OCI-LY3 (cell line): ENCODE measurements around the gene ERBIN.

ENCODE experiments used
- H2AFZ ChIP-seq: fragments of 200-600, 300-600 bp; shearing (Covaris generic); 2 replicates; pipeline ENCODE4 v1.6.0; 2014; ENCODE audit warnings: antibody characterized with exemption, low read depth, low read length
- H3K27ac ChIP-seq: fragments of 200-600, 300-600 bp; sonication (generic); 2 replicates; pipeline ENCODE4 v1.5.1; 2014; ENCODE audit warnings: mild to moderate bottlenecking, low read length, moderate library complexity, mixed read lengths
- H3K27me3 ChIP-seq: fragments of 200-600, 300-600 bp; sonication (generic); 2 replicates; pipeline ENCODE4 v1.6.1; 2014; ENCODE audit warnings: low read depth, low read length, mixed read lengths
- H3K36me3 ChIP-seq: fragments of 200-600, 300-600 bp; sonication (generic); replicated peaks from 2 replicates; pipeline ENCODE3; 2014; ENCODE audit warnings: low read depth, low read length, mixed read lengths
- H3K4me1 ChIP-seq: fragments of 300-600, 200-600 bp; sonication (generic); 2 replicates; pipeline ENCODE4 v1.6.1; 2014; ENCODE audit warnings: low read length, mixed read lengths
- H3K4me2 ChIP-seq: fragments of 200-600, 300-600 bp; sonication (generic); 2 replicates; pipeline ENCODE4 v1.6.1; 2014; ENCODE audit warnings: low read length, mixed read lengths
- H3K4me3 ChIP-seq: fragments of 300-600, 200-600 bp; sonication (generic); 2 replicates; pipeline ENCODE4 v1.5.1; 2014; ENCODE audit warnings: antibody characterized with exemption, mild to moderate bottlenecking, low read length, moderate library complexity
- H3K79me2 ChIP-seq: fragments of 300-600, 200-600 bp; shearing (Covaris generic); 2 replicates; pipeline ENCODE4 v1.6.1; 2014; ENCODE audit warnings: mild to moderate bottlenecking, low read length, mixed read lengths
- H3K9ac ChIP-seq: fragments of 300-600, 200-600 bp; shearing (Covaris generic); 2 replicates; pipeline ENCODE4 v1.6.0; 2014; ENCODE audit warnings: mild to moderate bottlenecking, low read length, moderate library complexity
- H3K9me3 ChIP-seq: fragments of 200-600, 300-600 bp; shearing (Covaris generic); 2 replicates; pipeline ENCODE4 v1.6.1; 2014; ENCODE audit warnings: low read length, mixed read lengths; ENCODE audit not compliant: insufficient read depth
- H4K20me1 ChIP-seq: fragments of 200-600, 300-600 bp; sonication (generic); 2 replicates; pipeline ENCODE4 v1.6.1; 2016; ENCODE audit warnings: low read length, mixed read lengths; ENCODE audit not compliant: insufficient read depth
- EZH2phosphoT487 ChIP-seq: fragments of 200-600 bp; shearing (Covaris generic); IDR thresholded peaks from 2 replicates; pipeline ENCODE4 v1.6.1; 2018; ENCODE audit warnings: antibody characterized with exemption, mixed run types, low read depth
- TF ChIP-seq, protein P1 (sequence below): fragments of 200-600, 300-600 bp; sonication (generic); IDR thresholded peaks from 2 replicates; pipeline ENCODE4 v1.5.1; 2014; ENCODE audit warnings: antibody characterized with exemption, low read length, low read depth

ERBIN gene

DNA sequence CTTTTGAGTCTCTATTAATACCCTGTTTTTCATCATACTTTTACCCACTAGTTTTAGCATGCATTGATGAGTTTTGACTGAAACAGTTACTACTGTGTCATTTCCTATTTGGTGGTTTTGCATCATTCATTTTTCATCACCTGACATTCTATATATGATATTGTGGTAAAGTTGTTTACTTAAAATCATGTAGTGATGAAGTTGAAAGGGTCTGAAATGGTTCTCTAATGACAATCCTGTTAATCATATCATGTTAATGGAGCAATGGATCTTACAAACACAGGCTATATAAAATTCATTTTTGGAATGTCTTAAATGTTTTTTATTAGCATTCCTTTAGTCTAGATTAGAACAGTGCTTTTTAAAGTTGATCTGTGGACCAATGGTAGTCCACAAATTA lies 84.1 kb downstream of the ERBIN start:
- Histone ChIP-seq H3K4me2 (peak overlapping the region; percentile 13; the same call in 1 of the 2 replicates), H3K27ac (no peak overlapping the region), H3K4me1 (peaks cover 14% of the 10 kb centered on the region), H3K9ac (no peak overlapping the region), H3K4me3 (no peak overlapping the region), H3K79me2 (peaks cover 10% of the 10 kb centered on the region; the same call in 1 of the 2 replicates), H3K36me3 (no peaks in the 10 kb centered on the region), H3K9me3 (no peaks in the 10 kb centered on the region), H4K20me1 (peaks cover 22% of the 10 kb centered on the region), H2AFZ (no peak overlapping the region), H3K27me3 (no peaks in the 10 kb centered on the region)
- TF ChIP-seq, protein P1, sequence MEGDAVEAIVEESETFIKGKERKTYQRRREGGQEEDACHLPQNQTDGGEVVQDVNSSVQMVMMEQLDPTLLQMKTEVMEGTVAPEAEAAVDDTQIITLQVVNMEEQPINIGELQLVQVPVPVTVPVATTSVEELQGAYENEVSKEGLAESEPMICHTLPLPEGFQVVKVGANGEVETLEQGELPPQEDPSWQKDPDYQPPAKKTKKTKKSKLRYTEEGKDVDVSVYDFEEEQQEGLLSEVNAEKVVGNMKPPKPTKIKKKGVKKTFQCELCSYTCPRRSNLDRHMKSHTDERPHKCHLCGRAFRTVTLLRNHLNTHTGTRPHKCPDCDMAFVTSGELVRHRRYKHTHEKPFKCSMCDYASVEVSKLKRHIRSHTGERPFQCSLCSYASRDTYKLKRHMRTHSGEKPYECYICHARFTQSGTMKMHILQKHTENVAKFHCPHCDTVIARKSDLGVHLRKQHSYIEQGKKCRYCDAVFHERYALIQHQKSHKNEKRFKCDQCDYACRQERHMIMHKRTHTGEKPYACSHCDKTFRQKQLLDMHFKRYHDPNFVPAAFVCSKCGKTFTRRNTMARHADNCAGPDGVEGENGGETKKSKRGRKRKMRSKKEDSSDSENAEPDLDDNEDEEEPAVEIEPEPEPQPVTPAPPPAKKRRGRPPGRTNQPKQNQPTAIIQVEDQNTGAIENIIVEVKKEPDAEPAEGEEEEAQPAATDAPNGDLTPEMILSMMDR, result no peak

DNA sequence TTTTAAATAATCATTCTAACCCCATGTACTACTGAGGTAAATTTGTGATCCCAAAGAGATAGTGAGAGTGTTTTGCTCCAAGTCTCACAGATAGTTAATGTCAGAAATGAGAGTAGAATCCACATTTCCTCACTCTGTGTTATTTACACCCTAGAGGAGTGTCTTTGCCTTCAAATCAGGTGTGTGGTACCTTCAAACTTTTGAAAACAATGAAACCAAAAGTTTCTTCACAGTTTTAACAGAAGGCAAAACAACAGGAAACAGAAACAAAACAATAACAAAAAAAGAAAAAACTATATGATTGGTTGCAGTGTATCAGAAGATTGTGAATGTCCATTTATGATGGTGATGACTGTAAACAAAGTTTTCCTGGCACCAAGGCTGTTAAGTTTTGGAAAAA lies 85.9 kb downstream of the ERBIN start:
- Histone ChIP-seq H3K4me3 (no peak overlapping the region), H3K36me3 (no peaks in the 10 kb centered on the region), H3K4me1 (peaks cover 14% of the 10 kb centered on the region), H3K9ac (no peak overlapping the region), H4K20me1 (peaks cover 22% of the 10 kb centered on the region), H3K9me3 (no peaks in the 10 kb centered on the region), H3K27me3 (no peaks in the 10 kb centered on the region), H3K4me2 (no peak overlapping the region), H3K27ac (no peak overlapping the region), H2AFZ (no peak overlapping the region), H3K79me2 (peaks cover 10% of the 10 kb centered on the region; the same call in 1 of the 2 replicates)
- TF ChIP-seq, protein P1, result no peak
- TF ChIP-seq EZH2phosphoT487, result no peak

DNA sequence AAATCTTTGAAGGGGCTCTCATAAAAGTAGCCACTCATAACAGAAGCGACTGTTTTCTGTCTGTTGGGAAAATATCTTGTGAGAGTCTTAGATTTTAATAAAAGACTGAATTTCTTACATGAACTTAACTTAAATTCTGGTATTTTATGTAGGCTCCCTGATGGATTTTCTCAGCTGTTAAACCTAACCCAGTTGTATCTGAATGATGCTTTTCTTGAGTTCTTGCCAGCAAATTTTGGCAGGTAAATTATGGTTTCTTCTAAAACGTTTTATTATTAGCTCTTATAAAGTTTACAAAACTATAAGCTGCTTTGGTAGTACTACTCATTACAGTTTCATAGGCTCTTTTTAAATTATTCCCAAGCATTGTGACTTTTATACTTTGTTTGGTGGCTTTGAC lies 87.0 kb downstream of the ERBIN start:
- no peaks in the 10 kb centered on the region for H3K36me3 ChIP-seq
- H2AFZ ChIP-seq, result no peak overlapping the region
- no peak overlapping the region for H3K27ac ChIP-seq
- H3K9me3 ChIP-seq, result no peaks in the 10 kb centered on the region
- TF ChIP-seq EZH2phosphoT487, result no peak
- TF ChIP-seq, protein P1, result no peak
- peaks cover 14% of the 10 kb centered on the region for H3K4me1 ChIP-seq
- H3K4me2 ChIP-seq, result no peak overlapping the region
- H4K20me1 ChIP-seq, result peaks cover 30% of the 10 kb centered on the region
- H3K79me2 ChIP-seq, result peaks cover 13% of the 10 kb centered on the region
- H3K9ac ChIP-seq, result no peak overlapping the region
- H3K4me3 ChIP-seq, result no peak overlapping the region
- no peaks in the 10 kb centered on the region for H3K27me3 ChIP-seq

DNA sequence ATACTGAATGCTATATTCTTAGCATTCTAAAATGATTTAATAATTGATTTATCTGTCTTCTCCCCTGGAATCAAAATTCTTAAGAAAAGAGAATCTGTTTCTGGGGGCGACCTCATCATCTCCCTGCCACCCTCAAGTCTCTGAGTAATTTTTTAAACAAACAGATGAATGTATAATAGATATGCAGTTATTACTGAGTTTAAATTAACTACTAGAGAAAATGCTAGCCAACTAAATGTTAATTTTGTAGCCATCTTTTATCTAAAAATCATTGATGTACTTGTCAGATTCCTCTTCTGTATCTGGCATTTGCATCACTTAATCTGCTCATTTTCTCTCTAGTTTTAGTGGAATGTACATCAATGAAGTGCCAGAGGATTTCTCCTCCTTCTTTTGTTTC lies 87.5 kb downstream of the ERBIN start:
- peaks cover 12% of the 10 kb centered on the region for H3K79me2 ChIP-seq
- H3K4me3 ChIP-seq, result no peak overlapping the region
- no peak overlapping the region for H3K4me2 ChIP-seq
- no peak overlapping the region for H3K9ac ChIP-seq
- no peaks in the 10 kb centered on the region for H3K9me3 ChIP-seq
- H3K27ac ChIP-seq, result no peak overlapping the region
- no peaks in the 10 kb centered on the region for H3K36me3 ChIP-seq
- H3K4me1 ChIP-seq, result peaks cover 14% of the 10 kb centered on the region
- peaks cover 28% of the 10 kb centered on the region for H4K20me1 ChIP-seq
- TF ChIP-seq EZH2phosphoT487, result no peak
- TF ChIP-seq, protein P1, result no peak
- H2AFZ ChIP-seq, result no peak overlapping the region
- H3K27me3 ChIP-seq, result no peaks in the 10 kb centered on the region
